A673 (cell line): Measurements from ENCODE around the gene CUTA.

Experiments used
- EZH2 ChIP-seq: fragments of 200-600 bp; sonication (generic); IDR thresholded peaks from 2 replicates; pipeline ENCODE4 v1.6.1; 2017; ENCODE audit warnings: borderline replicate concordance, low read depth, mild to moderate bottlenecking, mixed read lengths, antibody characterized with exemption, low read length; ENCODE audit not compliant: poor library complexity, severe bottlenecking
- TF ChIP-seq, protein P1 (sequence below): fragments of 300-800, 200-600 bp; sonication (generic); conservative IDR thresholded peaks from 2 replicates; pipeline ENCODE4 v1.5.1; 2017; ENCODE audit warnings: low read depth, mild to moderate bottlenecking, antibody characterized with exemption, low read length, moderate library complexity, mixed read lengths

DNA sequence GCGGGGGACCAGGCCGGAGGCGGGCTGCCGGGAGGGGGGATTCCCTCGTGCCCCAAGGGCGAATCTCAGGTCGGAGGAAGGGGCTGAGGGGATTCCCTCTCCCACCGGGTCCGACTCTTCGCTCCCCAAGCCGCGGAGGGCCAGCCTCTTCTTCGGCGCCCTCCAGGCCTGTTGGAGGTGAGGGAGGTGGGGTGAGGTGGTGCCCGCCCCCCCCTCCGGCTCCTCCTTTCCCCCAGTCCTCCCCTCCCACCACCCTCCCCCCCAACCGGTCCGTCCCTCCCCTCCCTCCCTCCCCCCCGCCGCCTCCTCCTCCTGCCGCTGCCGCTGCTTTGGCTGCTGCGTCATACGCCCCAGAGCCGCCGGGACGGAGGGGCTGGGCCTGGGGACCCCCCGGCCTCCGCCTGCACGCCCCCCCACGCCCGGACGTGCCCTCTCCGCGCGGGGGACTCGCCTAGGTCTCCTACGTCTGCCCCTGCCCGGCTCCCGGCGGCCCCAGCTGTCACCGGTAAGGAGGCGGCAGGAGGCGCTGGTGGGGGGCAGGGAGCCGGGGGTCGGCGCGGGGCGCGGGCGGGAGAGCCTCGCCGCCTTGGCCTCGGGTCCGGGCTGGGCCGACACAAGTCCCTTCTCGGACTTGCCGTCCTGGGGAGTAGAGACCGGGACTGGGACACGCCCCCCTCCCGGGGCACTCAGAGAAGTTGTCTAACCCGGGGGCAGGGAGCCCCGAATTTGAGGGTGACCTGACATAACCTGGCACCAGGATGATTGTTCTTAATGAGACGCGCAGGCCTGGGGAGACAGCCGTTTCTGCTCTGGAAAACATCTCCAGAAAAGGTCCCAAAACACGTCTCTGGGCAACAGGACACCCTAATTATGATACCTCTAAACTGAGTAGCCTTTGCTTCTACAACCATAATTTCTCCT is 6.9 kb downstream of the CUTA start, which contains the start of gene PHF1:
- TF ChIP-seq, protein P1, sequence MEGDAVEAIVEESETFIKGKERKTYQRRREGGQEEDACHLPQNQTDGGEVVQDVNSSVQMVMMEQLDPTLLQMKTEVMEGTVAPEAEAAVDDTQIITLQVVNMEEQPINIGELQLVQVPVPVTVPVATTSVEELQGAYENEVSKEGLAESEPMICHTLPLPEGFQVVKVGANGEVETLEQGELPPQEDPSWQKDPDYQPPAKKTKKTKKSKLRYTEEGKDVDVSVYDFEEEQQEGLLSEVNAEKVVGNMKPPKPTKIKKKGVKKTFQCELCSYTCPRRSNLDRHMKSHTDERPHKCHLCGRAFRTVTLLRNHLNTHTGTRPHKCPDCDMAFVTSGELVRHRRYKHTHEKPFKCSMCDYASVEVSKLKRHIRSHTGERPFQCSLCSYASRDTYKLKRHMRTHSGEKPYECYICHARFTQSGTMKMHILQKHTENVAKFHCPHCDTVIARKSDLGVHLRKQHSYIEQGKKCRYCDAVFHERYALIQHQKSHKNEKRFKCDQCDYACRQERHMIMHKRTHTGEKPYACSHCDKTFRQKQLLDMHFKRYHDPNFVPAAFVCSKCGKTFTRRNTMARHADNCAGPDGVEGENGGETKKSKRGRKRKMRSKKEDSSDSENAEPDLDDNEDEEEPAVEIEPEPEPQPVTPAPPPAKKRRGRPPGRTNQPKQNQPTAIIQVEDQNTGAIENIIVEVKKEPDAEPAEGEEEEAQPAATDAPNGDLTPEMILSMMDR, result no peak
- TF ChIP-seq EZH2, result no peak
